HG03565 (cell line): Measurements from ENCODE around the gene JPT2.

Experiments used
- ATAC-seq: cut with Tn5 transposase; IDR thresholded peaks from one replicate; pipeline ENCODE4 v1.9.1; 2021; ENCODE audit warnings: mild to moderate bottlenecking, moderate library complexity; ENCODE audit not compliant: unreplicated experiment

The JPT2 gene

GRCh38 chr16:1749152-1750117, 71.4 kb downstream of the JPT2 start:
- no peak for ATAC-seq
